Adrenal gland (tissue), 5 donors: ENCODE results near the gene RYR1.

ENCODE experiments used
- POLR2A ChIP-seq, 2 donors: fragments of 450-650 bp; IDR thresholded peaks; one replicate each; pipeline ENCODE4 v1.6.1; 2017; ENCODE audit warnings: antibody characterized with exemption in 2 of 2, mild to moderate bottlenecking in 2 of 2, moderate library complexity in 1 of 2
- TF ChIP-seq, protein P1 (sequence below), 6 experiments: fragments of 450-650 bp in 4 of 6; fragments of 200-600 bp in 2 of 6; sonication (generic) in 1 of 6; IDR thresholded peaks; 1 replicate in 5 of 6; 2 replicates in 1 of 6; pipeline versions ENCODE4 v1.5.1 to v1.8.0; 2016 to 2021; ENCODE audit warnings: antibody characterized with exemption in 6 of 6, mild to moderate bottlenecking in 2 of 6, moderate library complexity in 1 of 6
- donor health status: DM: no; HTN: no; CAD: no.

DNA sequence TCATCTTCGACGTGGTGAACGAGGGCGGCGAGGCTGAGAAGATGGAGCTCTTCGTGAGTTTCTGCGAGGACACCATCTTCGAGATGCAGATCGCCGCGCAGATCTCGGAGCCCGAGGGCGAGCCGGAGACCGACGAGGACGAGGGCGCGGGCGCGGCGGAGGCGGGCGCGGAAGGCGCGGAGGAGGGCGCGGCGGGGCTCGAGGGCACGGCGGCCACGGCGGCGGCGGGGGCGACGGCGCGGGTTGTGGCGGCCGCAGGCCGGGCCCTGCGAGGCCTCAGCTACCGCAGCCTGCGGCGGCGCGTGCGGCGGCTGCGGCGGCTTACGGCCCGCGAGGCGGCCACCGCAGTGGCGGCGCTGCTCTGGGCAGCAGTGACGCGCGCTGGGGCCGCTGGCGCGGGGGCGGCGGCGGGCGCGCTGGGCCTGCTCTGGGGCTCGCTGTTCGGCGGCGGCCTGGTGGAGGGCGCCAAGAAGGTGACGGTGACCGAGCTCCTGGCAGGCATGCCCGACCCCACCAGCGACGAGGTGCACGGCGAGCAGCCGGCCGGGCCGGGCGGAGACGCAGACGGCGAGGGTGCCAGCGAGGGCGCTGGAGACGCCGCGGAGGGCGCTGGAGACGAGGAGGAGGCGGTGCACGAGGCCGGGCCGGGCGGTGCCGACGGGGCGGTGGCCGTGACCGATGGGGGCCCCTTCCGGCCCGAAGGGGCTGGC, 131.6 kb downstream of the RYR1 start:
- TF ChIP-seq, protein P1, sequence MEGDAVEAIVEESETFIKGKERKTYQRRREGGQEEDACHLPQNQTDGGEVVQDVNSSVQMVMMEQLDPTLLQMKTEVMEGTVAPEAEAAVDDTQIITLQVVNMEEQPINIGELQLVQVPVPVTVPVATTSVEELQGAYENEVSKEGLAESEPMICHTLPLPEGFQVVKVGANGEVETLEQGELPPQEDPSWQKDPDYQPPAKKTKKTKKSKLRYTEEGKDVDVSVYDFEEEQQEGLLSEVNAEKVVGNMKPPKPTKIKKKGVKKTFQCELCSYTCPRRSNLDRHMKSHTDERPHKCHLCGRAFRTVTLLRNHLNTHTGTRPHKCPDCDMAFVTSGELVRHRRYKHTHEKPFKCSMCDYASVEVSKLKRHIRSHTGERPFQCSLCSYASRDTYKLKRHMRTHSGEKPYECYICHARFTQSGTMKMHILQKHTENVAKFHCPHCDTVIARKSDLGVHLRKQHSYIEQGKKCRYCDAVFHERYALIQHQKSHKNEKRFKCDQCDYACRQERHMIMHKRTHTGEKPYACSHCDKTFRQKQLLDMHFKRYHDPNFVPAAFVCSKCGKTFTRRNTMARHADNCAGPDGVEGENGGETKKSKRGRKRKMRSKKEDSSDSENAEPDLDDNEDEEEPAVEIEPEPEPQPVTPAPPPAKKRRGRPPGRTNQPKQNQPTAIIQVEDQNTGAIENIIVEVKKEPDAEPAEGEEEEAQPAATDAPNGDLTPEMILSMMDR (IDR thresholded peaks at IDR 0.05), result no peak
- TF ChIP-seq POLR2A (IDR thresholded peaks at IDR 0.05), result no peak
